NCI-H526 (cell line): Measurements from ENCODE around the gene GATA5.
A peak's percentile ranks its signal among the peaks of the same experiment; 100 is the strongest.

Source experiments
- DNase-seq, 2 experiments: peaks; one replicate each; lab custom pipeline; 2025; lab: John Stamatoyannopoulos, UW

The GATA5 gene

GRCh38 chr20:62453186-62453808, 22.5 kb downstream of the GATA5 start:
- no peak for DNase-seq

DNA sequence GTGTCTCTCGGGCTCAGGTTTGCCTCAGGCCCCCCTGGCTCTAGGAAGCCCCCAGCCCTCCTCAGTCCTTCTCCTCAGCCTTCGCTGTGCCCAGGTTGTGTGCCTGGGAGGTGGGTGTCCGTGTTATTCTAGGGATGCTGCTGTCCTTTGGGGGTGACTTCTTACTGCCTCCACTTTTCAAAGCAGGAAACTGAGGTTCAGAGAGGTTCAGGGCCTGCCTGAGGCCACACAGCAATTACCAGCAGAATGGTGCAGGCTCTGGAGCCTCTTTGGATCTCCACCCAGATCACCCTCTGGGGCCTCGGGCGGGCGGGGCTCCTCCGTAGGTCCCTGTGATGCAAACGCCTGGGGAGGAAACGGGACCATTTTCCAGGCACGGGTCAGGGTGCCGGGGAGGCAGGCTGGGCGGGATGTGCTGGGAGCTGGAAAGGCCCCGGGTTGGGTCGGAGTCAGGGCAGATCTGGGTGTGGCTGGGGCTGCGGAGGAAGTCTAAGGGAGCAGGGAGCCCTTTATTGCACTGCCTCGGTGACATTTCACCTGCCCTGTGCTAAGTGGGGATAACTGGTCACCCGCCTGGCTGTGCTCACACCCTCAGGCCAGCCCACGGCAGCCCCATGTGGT, 23.2 kb downstream of the GATA5 start:
- DNase-seq = no peak

- no peak for DNase-seq
Measured at GRCh38 chr20:62451970-62452369, 23.8 kb downstream of the GATA5 start.

DNA sequence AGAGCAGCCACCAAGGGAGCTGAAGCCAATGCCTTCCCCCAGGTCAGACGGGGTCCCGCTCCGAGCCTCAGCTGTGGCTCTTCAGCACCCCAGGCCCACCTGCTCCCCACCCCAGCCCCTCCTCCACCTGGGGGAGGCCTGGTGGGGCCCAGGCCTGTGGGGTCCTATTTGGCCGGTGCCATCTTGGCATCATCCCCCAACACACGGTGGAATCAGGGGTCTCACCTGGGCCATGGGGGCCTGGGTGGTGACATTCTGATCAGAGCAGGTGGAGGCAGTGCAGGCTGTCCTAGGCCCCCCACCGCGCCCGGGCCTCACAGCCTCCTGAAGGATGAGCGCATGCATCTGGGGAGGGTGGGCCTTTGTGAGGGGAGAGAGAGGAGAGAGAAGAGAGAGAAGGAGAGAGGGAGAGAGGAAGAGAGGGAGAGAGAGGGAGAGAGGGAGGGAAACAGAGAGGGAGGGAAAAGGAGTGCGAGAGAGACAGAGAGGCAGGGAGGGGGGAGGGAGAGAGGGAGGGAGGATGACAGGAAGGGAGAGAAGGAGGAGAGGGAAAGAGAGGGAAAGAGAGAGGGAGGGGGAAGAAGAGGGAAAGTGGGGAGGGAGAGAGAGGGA, 24.5 kb downstream of the GATA5 start:
- no peak for DNase-seq

DNA sequence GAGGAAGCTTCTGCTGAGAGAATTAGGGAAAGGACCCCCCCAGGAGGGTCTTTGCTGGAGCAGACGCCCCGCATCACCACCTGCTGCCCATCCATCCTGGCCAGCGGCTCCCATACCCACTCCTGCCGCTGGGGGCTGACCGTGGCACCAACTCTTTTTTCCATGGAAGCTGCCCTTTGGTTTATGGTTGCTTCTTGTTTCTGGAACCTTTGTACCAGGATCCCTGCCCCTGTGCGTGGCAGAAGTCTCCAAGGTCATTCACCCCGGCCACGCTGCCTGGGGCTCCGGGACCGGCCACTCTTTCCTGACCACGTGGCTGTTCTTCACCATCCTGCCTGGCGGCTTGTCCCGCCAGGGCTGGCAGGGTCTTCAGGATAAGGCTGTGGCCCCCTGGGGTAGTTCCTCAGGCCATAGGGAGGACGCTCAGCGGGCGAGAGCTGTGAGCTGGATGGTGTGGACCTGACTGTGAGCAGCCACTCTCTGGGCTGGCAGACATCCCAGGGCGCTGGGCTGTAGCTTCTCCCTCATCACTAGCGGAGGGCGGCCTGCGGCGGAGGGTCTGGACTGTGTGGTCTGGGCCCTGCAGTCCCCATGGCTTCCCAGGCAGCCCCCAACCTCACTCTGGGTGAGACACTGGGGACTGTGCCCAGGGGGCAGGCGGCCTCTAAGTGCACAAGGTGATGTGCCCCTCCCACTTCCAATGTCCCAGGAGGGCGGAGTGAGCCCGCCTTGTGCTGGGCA, 25.7 kb downstream of the GATA5 start:
- peak in 1 of 2 experiments; percentile 34 for DNase-seq

DNA sequence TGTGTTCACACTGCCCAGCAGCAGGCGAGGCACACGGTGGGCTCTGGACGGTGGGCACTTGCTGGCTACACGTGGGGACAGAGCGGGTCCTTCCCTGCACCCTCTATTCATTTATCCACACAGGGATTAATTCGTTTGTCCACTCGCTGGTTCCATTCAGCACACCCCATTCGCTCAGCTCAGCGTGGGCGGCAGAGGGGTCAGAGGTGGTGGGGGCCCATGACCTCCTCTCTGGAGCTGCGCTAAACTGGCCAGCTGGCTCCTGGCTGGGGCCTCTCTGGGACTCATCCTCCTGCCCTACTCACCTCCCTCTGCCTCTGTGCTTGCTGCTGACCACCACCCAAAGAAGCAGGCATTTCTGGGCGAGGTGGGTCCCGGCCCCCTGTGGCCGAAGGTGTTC, 27.0 kb downstream of the GATA5 start:
- no peak for DNase-seq

DNA sequence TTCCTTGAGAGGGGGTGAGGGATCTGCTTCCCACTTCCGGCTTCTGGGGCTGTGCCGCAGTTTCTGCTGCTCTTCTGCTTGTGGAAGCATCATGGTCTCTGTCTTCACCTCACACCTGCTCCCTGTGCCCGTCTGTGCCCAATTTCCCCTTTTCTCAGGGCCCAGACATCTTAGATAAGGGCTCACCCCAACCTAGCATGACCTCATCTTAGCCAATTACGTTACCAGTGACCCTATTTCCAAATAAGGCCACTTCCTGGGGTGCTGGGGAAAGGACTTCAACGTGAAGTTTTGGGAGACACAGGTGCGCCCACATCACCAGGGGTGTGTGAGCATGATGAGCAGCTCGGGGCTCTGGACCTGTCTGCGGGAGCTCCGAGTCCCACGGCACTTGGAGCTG, 27.8 kb downstream of the GATA5 start:
- no peak for DNase-seq

DNA sequence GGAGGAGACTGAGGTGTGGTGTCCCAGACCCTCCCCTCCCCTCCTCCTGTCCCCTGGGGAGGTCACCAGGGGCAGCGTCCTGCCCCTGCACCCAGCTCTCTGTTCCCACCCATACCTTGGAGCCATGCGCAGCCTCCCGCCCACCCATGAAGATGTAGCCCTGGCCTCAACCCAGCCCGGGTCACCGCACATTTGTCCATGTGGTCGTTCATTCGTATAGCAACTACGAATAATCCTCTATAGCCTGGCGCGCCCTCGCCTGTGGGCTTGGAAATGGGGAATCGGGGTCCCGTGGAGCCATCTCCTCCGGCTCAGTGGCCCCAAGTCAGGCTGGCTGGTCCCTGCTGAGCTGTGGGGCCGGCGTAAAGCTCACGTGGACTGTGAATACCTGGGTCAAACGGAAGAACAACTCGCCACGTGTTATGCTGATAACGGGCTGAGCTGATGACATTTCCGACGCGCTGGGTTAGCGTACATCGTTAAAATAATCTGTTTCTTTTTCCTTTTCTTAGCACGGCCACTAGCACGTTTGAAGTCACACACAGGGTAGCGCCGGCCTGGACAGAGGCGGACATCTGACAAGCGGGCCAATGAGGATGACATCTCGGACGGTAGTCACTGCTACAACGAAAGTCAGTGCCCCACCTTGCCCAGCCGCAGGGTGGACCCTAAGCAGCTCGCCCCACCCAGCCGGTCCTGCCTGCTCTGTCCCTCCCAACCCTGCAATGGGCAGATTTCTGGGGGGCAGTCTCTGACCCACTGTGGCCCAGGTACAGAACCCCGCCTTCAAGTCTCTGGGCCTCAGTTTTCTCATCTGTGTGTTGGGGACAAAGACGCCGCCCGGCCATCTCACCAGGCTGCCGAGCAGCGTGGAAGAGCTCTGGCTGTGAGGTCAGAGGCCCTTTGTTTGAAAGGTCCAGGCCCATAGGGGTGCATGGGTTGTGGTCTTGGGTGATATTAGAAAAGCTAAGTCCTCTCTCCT, 28.6 kb downstream of the GATA5 start:
- no peak for DNase-seq

GRCh38 chr20:62446481-62446880, 29.3 kb downstream of the GATA5 start:
- no peak for DNase-seq

- DNase-seq = no peak
Measured at GRCh38 chr20:62445553-62446340, 30.0 kb downstream of the GATA5 start.

DNA sequence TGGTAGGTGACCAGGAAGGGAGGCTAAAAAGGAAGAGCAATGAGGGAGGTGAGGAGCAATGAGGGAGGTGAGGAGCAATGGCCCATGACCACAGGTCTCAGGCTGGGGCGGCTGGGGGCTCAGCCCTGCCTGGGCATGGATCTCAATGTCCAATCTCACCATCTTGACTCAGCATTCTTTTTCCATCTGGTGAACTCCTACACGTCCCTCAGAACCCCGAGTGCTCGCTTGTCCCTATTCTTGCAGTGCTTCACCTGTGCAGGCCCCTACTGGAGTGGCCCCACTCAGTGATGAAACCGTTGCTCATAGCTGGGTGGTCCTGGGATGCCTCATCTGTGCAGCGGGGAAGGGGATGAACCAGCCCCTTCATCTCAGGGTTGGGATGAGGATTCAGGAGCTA, 31.5 kb downstream of the GATA5 start:
- DNase-seq = no peak

DNA sequence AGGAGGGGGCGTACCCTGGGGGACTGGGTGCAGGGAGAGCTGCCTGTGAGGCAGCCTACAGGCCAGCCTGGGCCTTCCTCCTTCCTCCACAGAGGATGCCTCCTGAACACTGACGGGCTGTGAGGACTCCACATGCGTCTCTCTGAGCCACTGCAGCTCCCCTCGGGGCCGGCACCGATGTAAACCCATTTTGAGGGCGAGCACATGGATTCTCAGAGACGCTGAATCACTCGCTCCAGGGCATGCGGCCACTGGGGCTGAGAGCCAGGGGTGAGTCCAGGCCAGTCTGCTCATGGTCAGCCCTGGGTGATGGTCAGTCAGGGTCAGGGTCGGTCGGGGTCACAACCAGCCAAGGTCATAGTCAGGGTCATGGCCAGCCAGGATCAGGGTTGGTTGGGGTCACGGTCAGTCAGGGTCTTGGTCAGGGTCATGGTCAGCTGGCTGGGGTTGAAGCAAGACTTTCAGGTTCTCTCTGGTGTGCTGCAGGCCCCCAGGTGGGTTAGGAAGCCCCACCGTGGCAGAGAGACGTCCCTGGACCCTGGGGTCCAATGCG, 33.7 kb downstream of the GATA5 start:
- DNase-seq = no peak

GRCh38 chr20:62439218-62439617, 36.6 kb downstream of the GATA5 start:
- no peak for DNase-seq

DNA sequence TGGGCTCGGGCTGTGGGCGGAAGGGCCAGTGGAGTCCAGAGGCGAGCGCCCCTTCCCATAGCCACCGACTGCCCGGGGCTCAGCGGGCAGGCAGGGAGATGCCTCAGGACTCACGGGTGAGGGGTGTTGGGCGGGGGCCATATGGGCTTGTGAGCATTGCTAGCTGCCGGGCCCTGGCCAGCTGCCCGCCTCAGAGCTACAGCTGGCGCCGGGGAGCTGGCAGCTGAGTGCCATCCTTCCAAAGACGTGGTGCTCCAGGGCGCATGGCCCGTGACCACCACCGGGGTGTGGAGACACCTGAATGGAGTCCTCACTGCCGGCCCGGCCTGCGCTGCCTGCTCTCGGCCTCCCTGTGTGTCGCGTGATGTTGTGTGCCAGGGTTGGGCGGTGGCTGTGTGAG, 37.9 kb downstream of the GATA5 start:
- DNase-seq = no peak

DNA sequence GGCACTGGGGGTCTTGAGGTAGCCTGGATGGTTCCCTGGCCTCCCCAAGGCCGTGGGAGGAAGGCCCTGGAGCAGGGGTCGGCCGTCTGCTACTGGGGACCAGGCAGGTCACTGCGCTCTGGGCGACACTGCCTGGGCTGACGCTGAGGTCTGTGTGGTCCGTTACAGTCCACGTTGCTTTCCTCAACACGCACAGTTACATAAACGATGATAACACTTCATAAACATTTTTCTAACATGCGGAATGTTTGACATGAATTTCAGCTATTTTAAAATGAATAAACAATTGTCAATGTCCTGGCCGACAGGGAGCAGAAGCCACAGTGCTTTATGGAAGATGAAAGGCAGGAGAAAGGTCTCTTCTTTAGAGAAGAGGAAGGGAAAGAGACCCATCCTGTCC, 38.3 kb downstream of the GATA5 start:
- DNase-seq = no peak

DNA sequence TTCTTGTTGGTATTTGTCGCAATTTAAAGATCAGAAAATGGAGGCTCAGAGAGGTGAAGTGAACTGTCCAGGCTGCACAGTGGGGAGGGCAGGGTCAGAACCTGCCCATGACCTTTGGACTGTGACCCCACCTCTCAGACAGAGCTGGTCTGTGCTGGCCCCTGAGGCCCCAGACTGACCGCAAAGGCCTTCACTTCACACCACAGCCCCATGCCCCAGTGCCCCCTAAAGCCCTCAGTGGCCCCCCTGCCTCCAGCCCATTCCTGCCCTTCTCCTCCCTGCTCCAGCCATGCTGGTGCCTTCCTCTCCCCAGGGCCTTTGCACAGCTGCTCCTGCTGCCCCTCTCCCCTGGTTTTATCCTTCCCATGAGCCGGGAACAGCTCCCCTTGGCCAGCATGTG, 39.1 kb downstream of the GATA5 start:
- no peak for DNase-seq

GRCh38 chr20:62433658-62434497, 41.9 kb downstream of the GATA5 start:
- DNase-seq = no peak

GRCh38 chr20:62430866-62431447, 44.8 kb downstream of the GATA5 start:
- DNase-seq = no peak

GRCh38 chr20:62430311-62430853, 45.4 kb downstream of the GATA5 start:
- DNase-seq = no peak
